ENCODE results near the gene LAMTOR4.

The LAMTOR4 gene

GRCh38 chr7:100148559-100149328 is at the start of gene LAMTOR4:
TSS of gene LAMTOR4 (plus strand) at chr7:100148918. CDS start at chr7:100148973, 55 bp downstream.
- peak; percentile 63 for DNase-seq

DNA sequence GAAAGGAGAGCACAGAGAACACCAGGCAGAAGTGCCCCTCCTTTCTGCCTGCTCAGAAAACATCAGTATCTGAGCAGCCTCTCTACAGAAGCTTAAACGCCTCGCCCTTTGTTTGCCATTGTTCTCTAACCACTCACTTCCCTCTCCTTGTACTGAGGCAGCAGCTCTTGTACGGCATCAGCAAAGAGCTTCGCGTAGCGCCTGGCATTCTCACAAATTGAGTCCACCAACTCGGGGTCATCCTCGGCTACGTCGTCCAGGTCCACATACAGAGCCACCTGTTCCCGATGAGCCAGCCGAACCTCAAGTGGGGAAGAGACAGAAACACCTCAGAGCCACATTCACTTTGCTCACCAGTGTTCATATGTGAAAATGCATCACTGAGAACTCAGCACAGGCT is 49.3 kb upstream of the LAMTOR4 start:
- DNase-seq = no peak

DNA sequence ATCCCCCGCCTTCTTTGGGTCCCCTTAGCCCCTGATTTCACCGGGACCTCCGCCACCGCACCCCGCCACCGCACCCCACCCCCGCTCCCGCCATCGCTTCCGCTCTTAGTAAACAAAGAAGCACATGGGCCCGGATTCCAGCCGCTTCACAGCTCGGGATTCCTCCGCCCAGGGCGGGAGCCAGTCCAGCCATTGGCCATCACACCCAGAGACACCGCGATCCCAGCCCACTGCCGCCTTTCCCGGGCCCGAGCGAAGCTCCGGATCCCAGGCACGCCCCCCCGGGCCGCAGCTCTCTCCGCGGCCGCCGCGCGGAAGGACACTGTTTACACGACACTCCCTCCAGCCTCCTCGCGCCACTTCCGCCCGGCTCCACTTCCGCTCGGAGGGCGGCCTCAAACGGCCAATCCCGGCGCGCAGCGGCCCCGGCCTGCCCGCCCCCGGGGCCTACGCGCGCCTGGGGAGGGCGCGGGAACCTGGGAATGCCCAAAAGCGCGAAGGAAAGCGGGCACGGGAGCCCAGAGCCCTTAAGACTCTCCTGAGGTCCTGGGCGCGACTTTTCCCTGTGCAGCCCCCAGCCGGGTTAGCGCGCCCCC is 48.2 kb upstream of the LAMTOR4 start:
- peak; percentile 33 for DNase-seq

- peak; percentile 82 for DNase-seq
Measured at GRCh38 chr7:100101016-100101862, 47.5 kb upstream of the LAMTOR4 start, which contains the start of the genes AP4M1 and MCM7. TSS of gene AP4M1 (plus strand) at chr7:100101643. CDS start at chr7:100101715, 72 bp downstream. TSS of gene MCM7 (minus strand) at chr7:100101397. CDS start at chr7:100101294, 103 bp downstream.

- DNase-seq = no peak
Measured at GRCh38 chr7:100102950-100103840, 45.5 kb upstream of the LAMTOR4 start.

GRCh38 chr7:100105534-100105933 is 43.2 kb upstream of the LAMTOR4 start:
- DNase-seq = no peak

GRCh38 chr7:100106633-100107032 is 42.1 kb upstream of the LAMTOR4 start:
- no peak for DNase-seq

DNA sequence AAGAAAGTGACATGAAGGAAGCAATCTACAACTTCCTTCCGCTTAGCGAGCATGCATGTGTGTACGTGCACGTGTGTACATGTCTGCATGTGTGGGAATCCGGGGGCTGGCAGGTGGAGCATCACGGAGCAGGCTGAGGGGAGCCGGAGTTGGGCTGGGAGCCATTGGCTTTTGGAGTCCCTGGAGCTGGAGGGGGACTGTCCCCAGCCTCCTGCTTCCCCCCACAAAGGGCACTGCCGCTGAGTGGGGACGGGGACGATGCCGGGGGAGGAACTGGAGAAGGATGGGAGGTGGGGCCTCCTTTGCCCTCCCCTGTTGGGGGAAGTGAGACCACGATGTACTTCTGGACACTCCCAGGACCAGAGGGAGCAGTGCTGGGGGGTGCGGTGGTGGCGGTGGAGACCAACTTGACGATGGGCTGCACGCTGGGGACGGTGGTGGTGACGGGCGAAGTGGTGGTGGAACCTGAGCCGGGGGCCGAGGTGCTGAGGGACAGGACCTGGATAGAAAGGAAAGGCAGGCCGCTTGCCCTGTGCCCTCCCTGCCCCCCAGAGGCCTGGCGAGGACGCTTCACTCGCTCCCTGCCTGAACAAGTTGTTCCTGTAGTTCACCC is 41.5 kb upstream of the LAMTOR4 start:
- DNase-seq = no peak

DNA sequence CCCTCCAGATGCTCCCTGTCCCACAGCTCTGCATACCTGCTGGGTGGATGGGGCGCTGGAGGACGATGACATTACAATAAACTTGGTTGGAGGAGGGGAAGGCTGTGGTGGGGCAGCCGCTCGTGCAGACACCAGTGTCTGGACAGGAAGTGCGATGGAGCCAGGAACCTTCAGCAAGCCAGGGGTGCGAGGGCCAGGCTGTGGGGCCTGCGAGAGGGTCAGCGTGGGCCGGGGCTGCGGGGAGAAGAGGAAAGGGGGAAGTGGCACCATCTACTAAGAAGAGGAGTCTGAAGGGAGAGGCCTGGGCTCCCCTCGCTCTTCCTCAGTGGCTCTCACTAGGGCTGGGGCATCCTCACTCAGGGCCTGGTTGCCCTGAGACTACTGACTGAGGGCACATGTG is 40.8 kb upstream of the LAMTOR4 start:
- DNase-seq = no peak

GRCh38 chr7:100109521-100110163 is 39.1 kb upstream of the LAMTOR4 start:
- DNase-seq = no peak

DNA sequence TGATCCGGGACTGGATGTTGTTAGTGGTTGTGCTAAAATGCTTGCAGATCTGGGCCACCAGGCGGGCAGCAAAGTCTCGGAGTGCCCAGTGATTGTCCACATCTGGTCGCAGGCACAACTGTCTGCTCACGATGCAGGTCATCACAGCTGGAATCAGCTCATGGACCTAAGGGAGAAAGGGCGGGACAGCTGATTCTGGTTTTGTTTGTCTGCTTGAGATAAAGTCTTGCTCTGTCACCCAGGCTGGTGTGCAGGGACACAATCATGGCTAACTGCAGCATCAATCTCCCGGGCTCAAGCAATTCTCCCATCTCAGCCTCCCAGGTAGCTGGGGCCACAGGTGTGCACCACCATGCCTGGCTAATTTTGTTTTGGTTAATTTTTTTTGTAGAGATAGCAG is 37.6 kb upstream of the LAMTOR4 start:
- no peak for DNase-seq

DNA sequence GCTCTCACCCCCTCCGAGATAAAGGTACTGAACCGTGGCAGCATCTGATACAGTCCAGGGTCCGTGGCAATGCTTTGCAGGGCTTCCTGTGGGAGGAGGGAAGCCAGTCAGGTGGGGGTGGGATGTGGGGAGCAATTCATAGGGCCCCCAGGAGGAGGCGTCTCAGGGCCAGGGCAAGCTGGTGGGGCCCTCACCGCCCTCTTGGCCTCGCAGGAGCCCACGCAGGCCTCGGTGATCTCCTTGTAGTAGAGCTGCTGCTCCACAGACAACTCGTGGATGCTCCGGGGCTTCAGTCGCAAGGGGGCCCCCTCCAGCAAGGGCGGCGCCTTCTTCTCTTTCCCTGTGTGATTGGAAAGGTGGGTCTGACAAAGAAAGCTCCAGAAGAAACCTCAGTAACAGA is 36.8 kb upstream of the LAMTOR4 start:
- DNase-seq = no peak

DNA sequence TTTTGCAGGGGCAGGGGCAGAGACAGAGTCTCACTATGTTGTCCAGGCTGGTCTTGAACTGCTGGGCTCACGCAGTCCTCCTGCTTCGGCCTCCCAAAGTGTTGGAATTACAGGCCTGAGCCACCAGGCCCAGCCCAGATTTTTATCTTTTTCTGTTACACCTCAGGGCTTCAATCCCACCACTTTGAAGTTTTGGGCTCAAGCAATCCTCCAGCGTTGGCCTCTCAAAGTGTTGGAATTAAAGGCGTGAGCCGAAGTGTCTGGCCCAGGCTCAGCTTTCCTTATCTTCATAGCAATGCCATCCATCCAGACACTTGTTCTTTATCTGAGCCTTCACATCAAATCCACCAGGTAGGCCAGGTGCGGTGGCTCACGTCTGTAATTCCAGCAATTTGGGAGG is 33.7 kb upstream of the LAMTOR4 start:
- DNase-seq = no peak

- DNase-seq = no peak
Measured at GRCh38 chr7:100118388-100119071, 30.2 kb upstream of the LAMTOR4 start.

DNA sequence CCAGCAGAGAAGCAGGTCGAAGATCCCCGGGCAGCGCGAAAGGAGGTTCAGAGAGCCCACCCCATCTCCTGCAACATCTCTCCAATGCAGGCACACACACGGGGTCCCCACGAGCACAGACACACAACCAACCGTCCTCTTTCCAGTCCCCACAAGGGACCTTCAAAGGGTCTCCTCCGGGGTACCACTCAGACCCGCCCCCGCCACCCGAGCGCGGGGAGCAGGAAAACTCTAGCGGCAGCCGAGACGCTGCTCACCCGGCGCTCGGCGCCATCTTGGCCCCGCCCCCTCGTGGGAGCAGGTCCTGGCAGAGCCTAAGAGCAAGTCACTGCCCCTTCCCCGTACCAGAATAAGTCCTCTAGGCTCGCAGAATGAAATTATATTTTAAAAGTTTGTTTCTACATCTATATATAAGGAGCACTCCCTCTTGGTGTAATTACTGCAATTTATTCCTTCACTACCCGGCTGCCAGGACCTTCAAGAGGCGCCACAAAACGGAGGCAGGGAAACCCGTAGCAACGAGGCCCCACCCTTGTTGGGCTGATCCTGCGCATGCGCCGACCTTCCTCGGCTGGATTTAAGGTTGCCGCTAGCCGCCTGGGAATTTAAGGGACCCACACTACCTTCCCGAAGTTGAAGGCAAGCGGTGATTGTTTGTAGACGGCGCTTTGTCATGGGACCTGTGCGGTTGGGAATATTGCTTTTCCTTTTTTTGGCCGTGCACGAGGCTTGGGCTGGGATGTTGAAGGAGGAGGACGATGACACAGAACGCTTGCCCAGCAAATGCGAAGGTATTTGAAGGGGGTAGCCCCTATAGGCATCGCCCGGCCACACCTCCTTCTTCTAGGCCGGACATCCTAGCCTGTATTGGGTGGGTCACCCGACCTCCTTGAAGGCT is 29.4 kb upstream of the LAMTOR4 start, which contains the start of the genes CNPY4 and TAF6:
TSS of gene CNPY4 (plus strand) at position 563 of the 898 bp plus-strand sequence. CDS start at position 674, 111 bp downstream.
TSS of gene TAF6 (minus strand) at position 287 of the 898 bp plus-strand sequence. CDS start 5,149 bp downstream, outside the sequence.
- no peak for DNase-seq

GRCh38 chr7:100119970-100120732 is 28.6 kb upstream of the LAMTOR4 start:
- no peak for DNase-seq

DNA sequence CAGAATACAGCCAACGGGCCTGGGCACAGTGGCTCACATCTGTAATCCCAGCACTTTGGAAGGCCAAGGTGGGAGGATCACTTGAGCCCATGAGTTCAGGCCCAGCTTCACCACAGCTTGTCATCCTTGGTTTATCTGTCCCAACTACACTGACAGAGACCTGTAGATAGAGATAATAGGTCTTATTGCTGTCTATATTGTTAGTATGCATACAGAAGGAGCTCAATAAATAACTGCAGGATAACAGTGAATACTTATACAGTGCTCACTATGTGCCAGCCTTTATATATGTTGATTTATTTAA is 28.0 kb upstream of the LAMTOR4 start:
- DNase-seq = no peak

DNA sequence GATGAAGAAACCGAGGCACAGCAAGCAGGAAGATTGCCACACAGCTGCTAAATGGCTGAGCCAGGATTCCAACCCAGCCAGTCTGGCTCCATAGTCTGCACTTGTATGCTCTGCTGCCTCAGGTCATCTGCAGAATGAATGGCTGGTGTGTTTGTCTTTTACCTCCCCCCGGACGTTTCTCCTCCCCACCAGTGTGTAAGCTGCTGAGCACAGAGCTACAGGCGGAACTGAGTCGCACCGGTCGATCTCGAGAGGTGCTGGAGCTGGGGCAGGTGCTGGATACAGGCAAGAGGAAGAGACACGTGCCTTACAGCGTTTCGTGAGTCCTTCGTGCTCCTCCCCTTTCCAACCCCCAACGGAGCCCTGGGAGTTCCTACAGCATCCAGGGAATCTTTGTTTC is 26.7 kb upstream of the LAMTOR4 start:
- DNase-seq = no peak

GRCh38 chr7:100122568-100122967 is 26.1 kb upstream of the LAMTOR4 start:
- no peak for DNase-seq
